Keratinocyte (primary cell): ENCODE data around the gene NAA40. TPM values are rescaled to one million over a fixed set of nuclear protein-coding genes. Genes with fewer than 3 reads are reported as not detected.
"Not testable (repeated sequence)": the region's sequence is repeated elsewhere in the genome, so short reads cannot be mapped to it uniquely, and the experiment has no call there.

ENCODE experiments used
- DNase-seq: peaks from one replicate; pipeline ENCODE4 v3.0.0-alpha.2; 2011; ENCODE audit warnings: low read depth, missing footprints, low spot score
- FAIRE-seq: peaks from 2 replicates; lab custom pipeline; 2011; peaks lifted over from hg19 to GRCh38; lab: Jason Lieb, UNC
- H2AFZ ChIP-seq: 2 replicates; pipeline ENCODE4 v1.6.0; 2012; ENCODE audit warnings: low read length, control low read depth, inconsistent platforms; ENCODE audit not compliant: control insufficient read depth
- H3K27ac ChIP-seq: 2 replicates; pipeline ENCODE4 v1.5.1; 2011; ENCODE audit warnings: low read length; ENCODE audit not compliant: control insufficient read depth, insufficient read depth
- H3K27me3 ChIP-seq: 3 replicates; pipeline ENCODE4 v1.6.0; 2011; ENCODE audit warnings: low read length; ENCODE audit not compliant: control insufficient read depth, insufficient read depth; ENCODE audit errors: extremely low read depth
- H3K36me3 ChIP-seq, 2 experiments: 2 replicates in 1 of 2; 3 replicates in 1 of 2; pipeline ENCODE4 v1.5.1; 2011; ENCODE audit warnings: low read length in 2 of 2, mild to moderate bottlenecking in 1 of 2; ENCODE audit not compliant: control insufficient read depth in 2 of 2, insufficient read depth in 2 of 2; ENCODE audit errors: extremely low read depth in 1 of 2
- H3K4me1 ChIP-seq: 3 replicates; pipeline ENCODE4 v1.5.1; 2011; ENCODE audit warnings: low read length; ENCODE audit not compliant: control insufficient read depth, insufficient read depth; ENCODE audit errors: extremely low read depth
- H3K4me2 ChIP-seq: 3 replicates; pipeline ENCODE4 v1.6.0; 2011; ENCODE audit warnings: low read depth, low read length; ENCODE audit not compliant: control insufficient read depth, insufficient read depth; ENCODE audit errors: extremely low read depth
- H3K4me3 ChIP-seq, 3 experiments: fragments of 200-600 bp in 1 of 3; sonication (generic) in 1 of 3; 2 replicates in 2 of 3; 3 replicates in 1 of 3; pipeline ENCODE4 v1.5.1; 2011 to 2016; ENCODE audit warnings: low read length in 3 of 3, mild to moderate bottlenecking in 3 of 3, control low read depth in 2 of 3, inconsistent platforms in 1 of 3, low read depth in 1 of 3, mixed read lengths in 1 of 3, mixed run types in 1 of 3, moderate library complexity in 1 of 3; ENCODE audit not compliant: control insufficient read depth in 2 of 3, insufficient read depth in 2 of 3; ENCODE audit errors: extremely low read depth in 1 of 3
- H3K79me2 ChIP-seq: 2 replicates; pipeline ENCODE4 v1.6.0; 2012; ENCODE audit warnings: low read length; ENCODE audit not compliant: control insufficient read depth, insufficient read depth
- H3K9ac ChIP-seq: 3 replicates; pipeline ENCODE4 v1.6.0; 2011; ENCODE audit warnings: low read length; ENCODE audit not compliant: control insufficient read depth, insufficient read depth; ENCODE audit errors: extremely low read depth
- H3K9me1 ChIP-seq: 3 replicates; pipeline ENCODE4 v1.6.0; 2011; ENCODE audit warnings: low read length; ENCODE audit not compliant: control insufficient read depth, insufficient read depth; ENCODE audit errors: extremely low read depth
- H3K9me3 ChIP-seq: 2 replicates; pipeline ENCODE4 v1.5.1; 2012; ENCODE audit warnings: low read depth, low read length; ENCODE audit not compliant: control insufficient read depth
- H4K20me1 ChIP-seq: 3 replicates; pipeline ENCODE4 v1.6.0; 2011; ENCODE audit warnings: low read length; ENCODE audit not compliant: control insufficient read depth, insufficient read depth; ENCODE audit errors: extremely low read depth
- CTCF ChIP-seq, 3 experiments: IDR thresholded peaks in 1 of 3; conservative IDR thresholded peaks in 1 of 3; optimal IDR thresholded peaks in 1 of 3; 2 replicates in 2 of 3; 3 replicates in 1 of 3; pipeline versions ENCODE3 to v1.5.1; 2011; ENCODE audit warnings: low read length in 3 of 3, mild to moderate bottlenecking in 3 of 3, moderate library complexity in 2 of 3, control low read depth in 1 of 3, inconsistent platforms in 1 of 3; ENCODE audit not compliant: insufficient read depth in 2 of 3; ENCODE audit errors: extremely low read depth in 1 of 3
- EZH2 ChIP-seq: IDR thresholded peaks from one replicate; pipeline ENCODE4 v1.6.1; 2012; ENCODE audit warnings: inconsistent platforms, mild to moderate bottlenecking, low read length, moderate library complexity
- dilution Hi-C: fragments of 300-500 bp; cut with MboI; formaldehyde crosslinking; loops from one replicate; pipeline ENCODE4 v1.7.0; 2020; ENCODE audit warnings: low sequenced_read_pairs; ENCODE audit not compliant: extremely low pct_ligation_motif_present
- polyA plus RNA-seq, 5 experiments: library from polyadenylated mRNA; depleted of rRNA in 3 of 5; stranded (reverse) in 3 of 5; stranded (forward) in 1 of 5; unstranded in 1 of 5; fragments of >200 nt; gene quantifications; 1 replicate in 1 of 5; 2 replicates in 3 of 5; 3 replicates in 1 of 5; pipeline versions ENCODE4 v1.2.1 to v1.2.3, GENCODE V29; 2011 to 2012; ENCODE audit warnings: missing spikeins in 2 of 5, low read depth in 1 of 5, low replicate concordance in 1 of 5

The NAA40 gene
- polyA plus RNA-seq, 1 donor (not counting 4 experiments of a cell fraction or from before 2014, with no cell fraction given) = 13.5 TPM

GRCh38 chr11:63961608-63962412 is 23.0 kb downstream of the NAA40 start:
- DNase-seq (peak; percentile 62), FAIRE-seq (peak; percentile 55)
- no peak overlapping the region for H3K27ac ChIP-seq
- H3K79me2 ChIP-seq = no peaks in the 10 kb centered on the region
- no peaks in the 10 kb centered on the region for H3K9me3 ChIP-seq
- H3K36me3 ChIP-seq = no peaks in the 10 kb centered on the region
- no peaks in the 10 kb centered on the region for H4K20me1 ChIP-seq
- dilution Hi-C loops = no loop called here
- TF ChIP-seq EZH2 = no peak
- TF ChIP-seq CTCF (optimal IDR thresholded peaks at IDR 0.05 in 1 of 3, IDR thresholded peaks at IDR 0.05 in 1 of 3, conservative IDR thresholded peaks at IDR 0.05 in 1 of 3; ENCODE audit: extremely low read depth in 1 of 3, insufficient read depth in 2 of 3, low read length in 3 of 3) = no peak
- peak overlapping the region; percentile 56 for H3K4me2 ChIP-seq
- no peaks in the 10 kb centered on the region for H3K27me3 ChIP-seq
- no peak overlapping the region for H3K9ac ChIP-seq
- H3K9me1 ChIP-seq = peaks cover 2% of the 10 kb centered on the region
- peak overlapping the region; percentile 15 for H2AFZ ChIP-seq
- peaks cover 17% of the 10 kb centered on the region for H3K4me1 ChIP-seq
- no peak overlapping the region for H3K4me3 ChIP-seq

GRCh38 chr11:63963895-63964294 is 25.1 kb downstream of the NAA40 start:
- H3K27me3 ChIP-seq, H3K9me3 ChIP-seq, H3K4me3 ChIP-seq, FAIRE-seq, H4K20me1 ChIP-seq, H3K27ac ChIP-seq, H3K9ac ChIP-seq, H3K36me3 ChIP-seq, H3K79me2 ChIP-seq, DNase-seq, H3K9me1 ChIP-seq, H2AFZ ChIP-seq, H3K4me2 ChIP-seq, dilution Hi-C loops: not testable (repeated sequence)
- H3K4me1 ChIP-seq = peaks cover 17% of the 10 kb centered on the region
